GM21528 (cell line): ENCODE measurements around the gene CNTNAP2.

Experiments used
- ATAC-seq: cut with Tn5 transposase; IDR thresholded peaks from one replicate; pipeline ENCODE4 v1.9.1; 2021; ENCODE audit warnings: mild to moderate bottlenecking, moderate library complexity; ENCODE audit not compliant: unreplicated experiment, low FRiP score

The CNTNAP2 gene

DNA sequence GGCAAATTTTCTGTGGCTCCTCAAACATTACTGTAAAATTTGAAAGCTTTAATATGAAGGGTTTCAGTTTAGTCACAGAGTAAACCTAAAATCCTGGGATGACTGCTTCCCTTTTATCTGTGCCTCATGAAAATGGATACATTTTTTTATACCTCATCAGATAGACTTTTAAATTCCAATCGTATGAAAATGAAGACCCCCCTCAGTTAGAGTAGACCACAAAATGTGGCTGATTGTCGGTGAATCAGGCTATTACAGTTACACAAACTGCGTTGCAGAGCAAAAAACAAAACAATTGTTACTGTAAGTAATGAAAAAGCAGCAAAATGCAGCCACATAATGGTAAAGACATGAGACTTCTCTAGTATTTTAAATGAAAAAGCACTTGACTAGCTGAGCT lies 296.2 kb downstream of the CNTNAP2 start:
- ATAC-seq, result no peak

- no peak for ATAC-seq
Measured at GRCh38 chr7:146414373-146414772, 297.8 kb downstream of the CNTNAP2 start.

- no peak for ATAC-seq
Measured at GRCh38 chr7:146414937-146415336, 298.3 kb downstream of the CNTNAP2 start.

DNA sequence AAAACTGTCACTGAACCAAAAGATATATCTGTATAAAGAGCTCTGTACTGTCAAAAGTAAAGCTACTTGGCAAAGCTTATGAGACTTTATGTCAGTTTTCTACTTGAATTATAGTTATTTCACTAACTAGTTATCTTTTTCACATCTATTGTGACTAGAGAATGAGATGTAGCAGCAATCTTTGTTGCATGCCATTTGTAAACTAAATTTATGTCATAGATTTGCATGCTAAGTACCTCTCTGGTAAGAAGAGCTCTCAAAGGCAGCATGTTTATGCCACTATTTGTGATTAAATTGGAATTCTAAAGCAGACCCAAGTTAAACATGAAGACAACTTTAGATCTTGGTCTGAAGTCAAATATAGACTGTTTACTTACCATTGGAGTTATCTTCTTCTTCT lies 300.6 kb downstream of the CNTNAP2 start:
- no peak for ATAC-seq

- no peak for ATAC-seq
Measured at GRCh38 chr7:146423446-146423845, 306.8 kb downstream of the CNTNAP2 start.

DNA sequence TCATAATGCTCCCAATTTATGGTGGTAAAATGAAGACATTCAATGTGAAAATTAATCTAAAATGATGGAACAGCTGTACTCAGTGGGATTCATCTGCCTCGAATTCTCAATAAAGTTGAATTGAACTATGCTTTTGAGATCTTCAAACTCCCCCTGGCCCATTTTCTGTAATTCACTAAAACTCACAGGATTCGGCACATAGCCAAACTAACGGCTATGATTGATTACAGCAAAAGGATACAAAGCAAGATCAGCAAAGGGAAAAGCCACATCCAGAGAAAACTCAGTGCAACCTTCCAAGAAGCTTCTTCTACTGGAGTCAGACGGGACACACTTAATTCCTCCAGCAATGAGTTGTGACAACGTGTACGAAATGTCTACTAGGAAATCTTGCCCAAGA lies 307.5 kb downstream of the CNTNAP2 start:
- no peak for ATAC-seq

DNA sequence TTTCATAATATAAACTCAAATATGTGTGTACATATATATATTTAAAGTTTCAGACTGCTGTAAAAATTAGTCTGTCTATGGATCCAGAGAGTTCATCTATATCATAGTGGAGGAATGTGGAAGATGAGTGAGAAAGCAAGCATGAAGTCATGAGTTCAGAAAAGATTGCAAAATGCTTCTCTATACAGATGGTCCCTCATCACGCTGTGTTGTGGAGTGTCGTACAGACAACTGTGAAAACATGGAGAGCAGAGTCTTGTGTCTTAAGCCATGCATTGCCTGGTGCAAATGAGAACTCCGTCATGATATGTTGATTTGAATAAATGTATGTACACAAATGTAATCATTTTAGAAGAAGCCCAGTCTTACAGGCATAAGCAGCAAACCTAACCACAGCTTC lies 316.9 kb downstream of the CNTNAP2 start:
- no peak for ATAC-seq

GRCh38 chr7:146443102-146443501 lies 326.5 kb downstream of the CNTNAP2 start:
- no peak for ATAC-seq

DNA sequence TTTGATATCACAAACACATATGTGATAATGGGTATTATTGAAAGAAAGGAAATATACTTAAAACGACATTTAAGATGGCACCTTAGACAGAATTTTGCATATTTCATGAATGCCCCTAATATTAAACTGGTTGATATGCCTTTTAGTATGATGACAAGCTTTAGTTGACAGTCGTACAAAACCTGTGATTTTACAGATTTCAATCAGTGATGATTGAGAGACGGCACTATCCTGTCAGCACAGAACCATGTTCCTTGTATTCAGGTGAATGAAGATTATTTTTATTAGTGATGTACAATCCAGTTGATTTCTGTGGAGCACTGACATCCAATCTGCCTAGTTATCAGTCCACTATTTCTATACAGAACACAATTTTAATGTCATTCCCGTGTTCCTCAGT lies 333.0 kb downstream of the CNTNAP2 start:
- ATAC-seq, result no peak

DNA sequence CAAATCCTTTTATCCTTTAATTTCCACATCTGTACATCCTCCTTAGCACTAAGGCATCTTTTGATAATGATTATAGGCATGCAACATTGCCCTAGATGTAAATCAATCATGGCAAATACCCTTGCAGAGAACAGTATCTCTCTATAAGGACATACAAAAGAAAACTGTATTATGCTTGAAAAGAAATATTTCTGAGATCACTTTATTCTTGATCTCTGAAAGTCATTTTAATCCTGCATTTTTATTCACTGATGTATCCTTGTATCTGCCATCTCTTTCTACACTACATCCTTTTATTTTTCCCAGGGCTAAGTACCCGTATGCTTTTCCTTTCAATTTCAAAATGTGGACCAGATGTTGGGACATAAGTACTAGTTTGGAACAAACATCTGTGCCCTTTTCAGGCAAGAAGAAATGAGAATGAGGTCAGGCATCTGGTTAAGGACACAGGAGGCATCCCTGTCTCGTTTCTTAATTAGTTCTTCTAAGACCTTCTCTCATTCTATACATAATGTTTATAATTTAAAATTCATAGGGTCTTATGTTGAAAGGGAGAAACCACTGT lies 338.6 kb downstream of the CNTNAP2 start:
- no peak for ATAC-seq

GRCh38 chr7:146479040-146479439 lies 362.4 kb downstream of the CNTNAP2 start:
- ATAC-seq, result no peak

DNA sequence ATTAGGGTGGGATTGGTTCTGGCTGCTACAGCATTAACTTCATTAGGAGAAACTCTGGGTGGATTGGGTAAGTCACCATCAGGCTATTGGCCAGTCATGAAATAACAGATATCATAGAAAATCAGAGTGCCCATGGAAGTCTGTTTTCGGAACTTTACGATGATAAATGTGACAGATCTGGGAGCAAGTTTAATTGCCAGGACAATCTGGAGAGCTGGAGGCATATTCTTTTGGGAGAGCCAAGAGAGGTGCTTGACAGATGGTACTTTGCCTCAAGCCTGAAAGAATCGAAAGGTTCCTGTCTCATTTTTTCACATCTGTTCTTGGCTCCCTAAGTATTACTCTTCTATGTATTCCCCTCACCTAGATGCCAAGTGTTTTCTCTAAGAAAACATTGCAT lies 369.9 kb downstream of the CNTNAP2 start:
- no peak for ATAC-seq

DNA sequence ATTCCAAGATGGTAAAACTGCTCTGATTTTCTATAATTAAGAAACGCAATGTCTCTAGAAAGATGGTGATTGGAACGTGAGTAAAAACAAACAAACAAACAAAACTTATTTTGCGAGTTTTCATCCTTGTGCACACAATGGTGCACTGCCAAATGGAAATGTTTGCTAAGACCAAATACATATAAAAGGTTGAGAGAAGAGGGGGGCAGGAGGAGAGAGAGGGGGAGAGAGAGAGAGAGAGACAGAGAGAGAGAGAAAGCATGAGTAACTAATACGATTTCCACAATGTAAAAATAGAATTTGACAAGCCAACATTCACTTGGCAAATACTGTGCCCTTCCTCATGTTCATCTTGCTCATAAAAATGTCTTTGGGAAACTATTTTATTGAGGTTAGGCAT lies 375.4 kb downstream of the CNTNAP2 start:
- ATAC-seq, result no peak

DNA sequence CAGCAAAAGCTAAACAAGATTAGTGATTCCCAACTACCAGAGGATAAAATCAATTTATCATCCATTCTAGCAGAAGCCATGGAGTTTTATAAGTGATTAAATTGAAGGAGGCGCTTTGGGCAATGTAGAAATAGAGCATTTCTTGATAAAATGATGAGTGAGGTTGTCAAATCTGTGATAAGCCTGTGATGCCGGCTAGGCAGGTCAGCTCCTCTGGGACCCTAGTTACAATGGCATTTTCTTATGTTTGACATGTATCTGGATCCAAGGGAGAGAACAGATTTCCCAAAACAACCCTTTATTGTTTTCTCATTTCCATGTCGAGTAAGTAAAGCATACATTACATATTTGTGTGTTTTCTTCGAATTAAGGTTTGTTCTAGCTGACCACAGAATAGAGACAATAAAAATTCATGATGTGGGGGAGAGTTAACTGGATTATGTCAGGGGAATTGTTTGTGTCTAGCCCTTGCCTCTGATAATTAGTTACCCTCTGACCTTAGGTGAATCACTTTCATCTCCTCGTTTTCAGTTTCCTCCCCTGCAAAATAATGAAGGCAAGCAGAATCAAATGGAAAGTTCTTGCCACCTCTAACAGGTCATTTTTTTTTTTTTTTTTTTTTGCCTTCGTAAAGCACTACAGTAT lies 378.5 kb downstream of the CNTNAP2 start:
- ATAC-seq, result no peak

- ATAC-seq, result no peak
Measured at GRCh38 chr7:146496657-146497056, 380.1 kb downstream of the CNTNAP2 start.

- no peak for ATAC-seq
Measured at GRCh38 chr7:146499970-146500369, 383.4 kb downstream of the CNTNAP2 start.

GRCh38 chr7:146503844-146504243 lies 387.2 kb downstream of the CNTNAP2 start:
- ATAC-seq, result no peak

GRCh38 chr7:146510088-146510680 lies 393.6 kb downstream of the CNTNAP2 start:
- no peak for ATAC-seq

- no peak for ATAC-seq
Measured at GRCh38 chr7:146514304-146514703, 397.7 kb downstream of the CNTNAP2 start.

- no peak for ATAC-seq
Measured at GRCh38 chr7:146528581-146528980, 412.0 kb downstream of the CNTNAP2 start.

DNA sequence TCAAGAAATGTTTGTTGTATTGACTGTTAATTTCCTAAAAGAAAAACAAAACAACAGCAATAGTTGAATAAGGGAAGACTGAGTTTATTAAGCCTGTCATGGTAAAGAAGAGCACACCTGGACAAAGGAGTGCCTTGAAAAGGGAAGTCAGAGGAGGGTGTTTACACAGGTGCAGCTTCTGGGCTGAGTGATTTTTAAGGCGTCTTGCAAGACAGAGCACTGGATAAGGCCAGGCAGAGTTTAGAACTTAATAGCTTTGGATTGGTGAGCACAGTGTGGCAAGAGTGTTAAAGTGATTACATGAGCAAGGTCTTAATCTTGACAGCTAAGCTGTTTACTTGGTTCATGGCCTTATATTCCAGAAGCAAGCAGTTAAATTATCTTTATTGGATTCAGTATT lies 423.2 kb downstream of the CNTNAP2 start:
- ATAC-seq, result no peak

GRCh38 chr7:146542101-146542500 lies 425.5 kb downstream of the CNTNAP2 start:
- ATAC-seq, result no peak
